ENCODE results near the gene KRTAP10-7.
"Not testable (repeated sequence)": the region's sequence is repeated elsewhere in the genome, so short reads cannot be mapped to it uniquely, and the experiment has no call there.

- not testable (repeated sequence) for TF ChIP-seq CTCF (IDR thresholded peaks at IDR 0.05; ENCODE audit: insufficient read depth, low read length, poor library complexity, severe bottlenecking); EZH2phosphoT487 (conservative IDR thresholded peaks at IDR 0.05; ENCODE audit: low read length)
These were observed 27.4 kb downstream of the KRTAP10-7 start for GRCh38 chr21:44627831-44628233.
